H4 (cell line): ENCODE measurements around the gene MTMR6. TPM values are rescaled to one million over a fixed set of nuclear protein-coding genes. Genes with fewer than 3 reads are reported as not detected.

ENCODE experiments used
- DNase-seq: peaks from one replicate; pipeline ENCODE4 v3.0.0-alpha.2; 2015; ENCODE audit warnings: low spot score
- total RNA-seq: library from RNA; depleted of rRNA; stranded (reverse); fragments of >200 nt; shearing (Covaris generic); gene quantifications from 2 replicates; pipeline ENCODE4 v1.2.3, GENCODE V29; 2014

The MTMR6 gene
- total RNA-seq, 1 experiment from 2014 or later = 15.0 TPM

GRCh38 chr13:25280396-25280795, 6.9 kb downstream of the MTMR6 start:
- no peak for DNase-seq

- no peak for DNase-seq
Measured at GRCh38 chr13:25276748-25277147, 10.5 kb downstream of the MTMR6 start.

GRCh38 chr13:25268561-25268960, 18.7 kb downstream of the MTMR6 start:
- no peak for DNase-seq

GRCh38 chr13:25267715-25268114, 19.6 kb downstream of the MTMR6 start:
- DNase-seq = no peak

- no peak for DNase-seq
Measured at GRCh38 chr13:25266706-25267105, 20.6 kb downstream of the MTMR6 start.

- no peak for DNase-seq
Measured at GRCh38 chr13:25262261-25262660, 25.0 kb downstream of the MTMR6 start.

- DNase-seq = no peak
Measured at GRCh38 chr13:25253702-25254101, 33.6 kb downstream of the MTMR6 start.

- DNase-seq = no peak
Measured at GRCh38 chr13:25252752-25253151, 34.5 kb downstream of the MTMR6 start.

- DNase-seq = no peak
Measured at GRCh38 chr13:25252225-25252624, 35.1 kb downstream of the MTMR6 start.

GRCh38 chr13:25249001-25249543, 38.2 kb downstream of the MTMR6 start:
- peak; percentile 9 for DNase-seq

- no peak for DNase-seq
Measured at GRCh38 chr13:25248071-25248470, 39.2 kb downstream of the MTMR6 start.

GRCh38 chr13:25247360-25247759, 39.9 kb downstream of the MTMR6 start:
- no peak for DNase-seq

GRCh38 chr13:25244123-25244522, 43.2 kb downstream of the MTMR6 start:
- no peak for DNase-seq

- no peak for DNase-seq
Measured at GRCh38 chr13:25242956-25243355, 44.3 kb downstream of the MTMR6 start.

- no peak for DNase-seq
Measured at GRCh38 chr13:25241007-25241406, 46.3 kb downstream of the MTMR6 start.

- DNase-seq = no peak
Measured at GRCh38 chr13:25237083-25237482, 50.2 kb downstream of the MTMR6 start.

- no peak for DNase-seq
Measured at GRCh38 chr13:25233861-25234260, 53.4 kb downstream of the MTMR6 start.

GRCh38 chr13:25232937-25233515, 54.3 kb downstream of the MTMR6 start:
- peak; percentile 6 for DNase-seq

- DNase-seq = no peak
Measured at GRCh38 chr13:25231517-25231916, 55.8 kb downstream of the MTMR6 start.

- DNase-seq = no peak
Measured at GRCh38 chr13:25227690-25228089, 59.6 kb downstream of the MTMR6 start.

GRCh38 chr13:25225970-25226369, 61.3 kb downstream of the MTMR6 start:
- DNase-seq = no peak

GRCh38 chr13:25224151-25224550, 63.1 kb downstream of the MTMR6 start:
- no peak for DNase-seq

- DNase-seq = no peak
Measured at GRCh38 chr13:25222740-25223139, 64.5 kb downstream of the MTMR6 start.

GRCh38 chr13:25218019-25218418, 69.3 kb downstream of the MTMR6 start:
- DNase-seq = no peak
